Measurements from ENCODE around the gene CSNK1E.

CSNK1E gene

DNA sequence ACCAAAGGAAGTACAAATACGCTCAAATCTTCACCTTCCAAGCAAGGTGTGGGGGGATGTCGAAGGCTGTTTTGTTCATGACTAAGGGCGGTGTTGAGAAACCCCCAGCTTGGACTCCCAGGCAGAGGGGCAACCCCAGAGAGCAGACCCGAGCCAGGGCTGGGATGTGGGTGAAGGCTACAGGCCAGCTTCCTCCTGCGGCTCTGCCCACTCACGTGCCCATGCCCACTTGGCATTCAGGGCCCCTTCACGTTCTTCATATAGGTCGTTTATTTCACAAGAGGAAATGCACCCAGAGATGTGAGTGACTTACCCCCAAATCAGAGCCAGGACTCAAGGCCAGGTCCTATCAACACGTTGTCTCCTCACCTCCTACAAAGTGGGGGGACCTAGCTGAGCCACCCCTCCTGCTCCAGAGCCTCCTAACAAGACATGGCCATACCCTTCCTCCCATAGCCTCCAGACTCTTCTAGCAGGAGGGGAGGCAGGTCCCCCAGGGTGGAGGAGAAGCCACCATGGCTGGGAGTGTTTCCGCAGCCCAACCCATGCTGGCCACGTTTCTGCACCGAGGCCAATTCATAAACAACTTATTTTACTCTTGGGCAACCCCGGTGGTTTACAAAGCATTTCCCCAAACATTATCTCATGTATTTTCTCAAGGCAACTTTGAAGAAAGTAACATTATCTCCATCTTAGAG lies 66.4 kb downstream of the CSNK1E start:
- no peaks in the 10 kb centered on the region for H3K27me3 ChIP-seq (ENCODE audit: control insufficient read depth, insufficient read depth, low read length, poor library complexity, severe bottlenecking)
- H3K4me3 ChIP-seq (ENCODE audit: insufficient read depth, low read depth, low read length) = no peak overlapping the region
- no peaks in the 10 kb centered on the region for H3K4me1 ChIP-seq (ENCODE audit: control insufficient read depth, insufficient read depth, low read length)
- H3K36me3 ChIP-seq (ENCODE audit: control insufficient read depth, insufficient read depth, low read length) = no peaks in the 10 kb centered on the region
- no peak overlapping the region for H3K27ac ChIP-seq (ENCODE audit: insufficient read depth, low read depth, low read length, poor library complexity, severe bottlenecking)
- 94 to 96% methylated on average over 13 of the region's 13 CpGs for WGBS, 2 experiments
- H3K9me3 ChIP-seq (ENCODE audit: control insufficient read depth, low read length) = no peaks in the 10 kb centered on the region

DNA sequence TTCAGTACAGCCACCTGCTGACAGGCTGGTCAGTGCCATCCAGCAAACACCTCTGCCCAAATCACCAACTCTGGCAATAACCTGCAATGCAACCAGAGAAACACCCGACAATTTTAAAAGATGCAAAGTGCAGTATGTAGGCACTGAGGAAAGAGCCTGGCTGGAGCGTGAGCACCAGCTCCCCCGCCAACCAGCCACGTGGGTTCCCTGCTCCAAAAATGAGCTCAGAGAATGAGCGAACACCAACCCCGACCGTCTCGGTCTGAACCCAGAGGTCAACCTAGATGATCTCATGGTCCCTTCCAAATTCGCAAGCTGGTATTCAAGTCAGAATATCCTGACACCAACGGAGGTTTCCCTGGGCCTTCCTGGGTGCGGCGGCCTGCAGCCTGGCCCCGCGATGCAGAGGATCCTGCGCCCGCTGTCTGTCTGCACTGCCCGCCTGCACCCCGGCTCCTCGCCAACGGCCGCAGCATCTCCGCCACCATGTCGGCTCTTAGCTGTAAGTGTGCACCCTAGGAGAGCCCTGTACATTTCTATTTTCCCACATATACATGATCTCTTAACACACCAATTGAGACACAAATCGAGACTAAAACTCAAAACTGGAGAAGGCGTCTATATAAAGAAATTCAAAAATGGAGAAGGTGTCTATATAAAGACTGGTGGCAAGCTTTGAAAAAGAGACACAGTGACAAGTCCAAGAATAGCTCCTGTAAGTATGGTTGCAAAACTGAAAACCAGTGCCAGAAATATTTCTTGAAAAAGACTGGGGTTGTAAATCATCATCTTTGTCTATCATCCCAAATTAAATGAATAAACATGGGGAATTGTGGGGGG lies 67.2 kb downstream of the CSNK1E start:
- WGBS, 2 experiments = 93 to 94% methylated on average over 25 of the region's 25 CpGs
- no peaks in the 10 kb centered on the region for H3K36me3 ChIP-seq (ENCODE audit: control insufficient read depth, insufficient read depth, low read length)
- no peaks in the 10 kb centered on the region for H3K9me3 ChIP-seq (ENCODE audit: control insufficient read depth, low read length)
- H3K27me3 ChIP-seq (ENCODE audit: control insufficient read depth, insufficient read depth, low read length, poor library complexity, severe bottlenecking) = no peaks in the 10 kb centered on the region
- no peak overlapping the region for H3K4me3 ChIP-seq (ENCODE audit: insufficient read depth, low read depth, low read length)
- H3K4me1 ChIP-seq (ENCODE audit: control insufficient read depth, insufficient read depth, low read length) = no peaks in the 10 kb centered on the region
- no peak overlapping the region for H3K27ac ChIP-seq (ENCODE audit: insufficient read depth, low read depth, low read length, poor library complexity, severe bottlenecking)

DNA sequence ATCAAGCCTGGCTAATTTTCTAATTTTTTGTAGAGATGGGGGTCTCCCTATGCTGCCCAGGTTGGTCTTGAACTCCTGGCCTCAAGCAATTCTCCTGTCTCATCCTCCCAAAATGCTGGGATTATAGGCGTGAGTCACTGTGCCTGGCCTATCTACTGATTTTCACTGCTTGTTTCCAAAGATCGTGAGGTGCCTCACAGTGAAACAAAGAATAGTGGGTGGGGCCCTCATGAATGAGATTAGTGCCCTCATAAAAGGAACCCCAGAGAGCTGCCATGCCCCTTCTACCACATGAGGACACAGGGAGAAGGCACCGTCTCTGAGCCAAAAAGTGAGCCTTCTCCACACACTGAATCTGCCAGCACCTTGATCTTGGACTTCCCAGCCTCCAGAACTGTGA lies 67.9 kb downstream of the CSNK1E start:
- H3K4me1 ChIP-seq (ENCODE audit: control insufficient read depth, insufficient read depth, low read length) = no peaks in the 10 kb centered on the region
- no peak overlapping the region for H3K4me3 ChIP-seq (ENCODE audit: insufficient read depth, low read depth, low read length)
- WGBS, 2 experiments = 64 to 76% methylated on average over 3 of the region's 3 CpGs
- no peaks in the 10 kb centered on the region for H3K9me3 ChIP-seq (ENCODE audit: control insufficient read depth, low read length)
- H3K27me3 ChIP-seq (ENCODE audit: control insufficient read depth, insufficient read depth, low read length, poor library complexity, severe bottlenecking) = no peaks in the 10 kb centered on the region
- no peak overlapping the region for H3K27ac ChIP-seq (ENCODE audit: insufficient read depth, low read depth, low read length, poor library complexity, severe bottlenecking)
- H3K36me3 ChIP-seq (ENCODE audit: control insufficient read depth, insufficient read depth, low read length) = no peaks in the 10 kb centered on the region

DNA sequence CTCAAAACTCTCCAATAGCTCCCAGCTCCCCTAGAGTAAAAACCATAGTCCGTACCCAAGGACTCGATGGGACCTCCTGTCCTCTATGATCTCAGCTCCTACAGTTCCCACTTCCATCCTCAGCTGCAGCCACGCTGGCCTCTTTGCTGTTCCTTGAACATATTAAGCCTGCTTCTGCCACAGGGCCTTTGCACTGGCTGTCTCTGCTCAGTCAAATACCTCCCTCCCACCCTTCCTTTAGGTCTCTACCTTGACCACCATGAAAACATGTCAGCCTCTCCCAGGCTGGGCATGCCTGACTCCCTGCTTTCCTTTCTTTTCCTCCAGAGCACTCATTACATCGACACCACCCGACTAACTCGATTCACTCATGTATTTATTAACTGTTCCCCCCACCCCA lies 69.0 kb downstream of the CSNK1E start:
- Histone ChIP-seq H3K4me1 (ENCODE audit: control insufficient read depth, insufficient read depth, low read length) (peaks cover 7% of the 10 kb centered on the region), H3K27ac (ENCODE audit: insufficient read depth, low read depth, low read length, poor library complexity, severe bottlenecking) (no peak overlapping the region), H3K9me3 (ENCODE audit: control insufficient read depth, low read length) (no peaks in the 10 kb centered on the region), H3K4me3 (ENCODE audit: insufficient read depth, low read depth, low read length) (no peak overlapping the region), H3K27me3 (ENCODE audit: control insufficient read depth, insufficient read depth, low read length, poor library complexity, severe bottlenecking) (no peaks in the 10 kb centered on the region), H3K36me3 (ENCODE audit: control insufficient read depth, insufficient read depth, low read length) (no peaks in the 10 kb centered on the region)
- 95 to 97% methylated on average over 6 of the region's 6 CpGs for WGBS, 2 experiments

DNA sequence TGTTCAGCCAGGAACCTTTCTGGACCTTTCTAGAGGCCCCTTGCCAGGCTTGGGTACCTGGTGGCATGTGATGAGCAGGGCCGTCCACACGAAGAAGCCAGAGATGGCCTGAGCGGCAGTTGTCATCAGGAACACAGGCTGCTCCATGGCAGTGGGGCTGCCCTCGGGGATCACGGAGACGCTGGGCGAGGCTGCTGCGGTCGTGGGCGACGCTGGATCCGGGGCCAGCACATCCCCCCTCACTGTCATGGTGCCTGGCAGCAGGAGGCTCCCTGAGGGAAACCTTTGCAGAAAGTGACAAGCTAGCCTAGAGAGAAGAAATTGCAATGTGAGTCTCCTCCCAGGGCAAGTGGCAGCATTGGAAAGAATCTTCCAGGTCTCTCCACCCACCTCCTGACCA lies 69.5 kb downstream of the CSNK1E start:
- Histone ChIP-seq H3K4me1 (ENCODE audit: control insufficient read depth, insufficient read depth, low read length) (peaks cover 12% of the 10 kb centered on the region), H3K36me3 (ENCODE audit: control insufficient read depth, insufficient read depth, low read length) (no peaks in the 10 kb centered on the region), H3K27me3 (ENCODE audit: control insufficient read depth, insufficient read depth, low read length, poor library complexity, severe bottlenecking) (no peaks in the 10 kb centered on the region), H3K27ac (ENCODE audit: insufficient read depth, low read depth, low read length, poor library complexity, severe bottlenecking) (no peak overlapping the region), H3K9me3 (ENCODE audit: control insufficient read depth, low read length) (no peaks in the 10 kb centered on the region), H3K4me3 (ENCODE audit: insufficient read depth, low read depth, low read length) (no peak overlapping the region)
- WGBS, 2 experiments = 97 to 98% methylated on average over 12 of the region's 12 CpGs

DNA sequence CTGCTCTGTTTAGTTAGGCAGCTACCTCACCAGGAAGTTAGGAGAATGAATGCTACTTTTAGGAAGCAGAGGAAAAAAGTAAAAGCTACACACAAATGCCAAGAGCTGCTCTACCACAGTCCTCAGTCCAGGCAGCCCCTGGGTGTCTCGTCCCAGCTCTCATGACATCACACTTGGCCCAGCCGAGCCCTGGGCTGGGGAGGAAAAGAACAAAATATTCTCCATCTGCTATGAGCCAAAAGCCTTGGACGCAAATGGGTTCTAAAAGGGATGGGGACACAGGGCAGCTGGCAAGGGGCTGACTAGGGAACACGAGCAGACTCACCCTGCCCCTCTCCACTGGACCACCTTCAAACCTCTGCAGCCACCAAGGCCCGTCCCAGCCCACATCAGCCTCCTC lies 70.5 kb downstream of the CSNK1E start:
- no peak overlapping the region for H3K27ac ChIP-seq (ENCODE audit: insufficient read depth, low read depth, low read length, poor library complexity, severe bottlenecking)
- H3K36me3 ChIP-seq (ENCODE audit: control insufficient read depth, insufficient read depth, low read length) = no peaks in the 10 kb centered on the region
- peaks cover 12% of the 10 kb centered on the region for H3K4me1 ChIP-seq (ENCODE audit: control insufficient read depth, insufficient read depth, low read length)
- H3K9me3 ChIP-seq (ENCODE audit: control insufficient read depth, low read length) = no peaks in the 10 kb centered on the region
- H3K27me3 ChIP-seq (ENCODE audit: control insufficient read depth, insufficient read depth, low read length, poor library complexity, severe bottlenecking) = no peaks in the 10 kb centered on the region
- WGBS, 2 experiments = 92% methylated on average over 5 of the region's 5 CpGs
- no peak overlapping the region for H3K4me3 ChIP-seq (ENCODE audit: insufficient read depth, low read depth, low read length)

DNA sequence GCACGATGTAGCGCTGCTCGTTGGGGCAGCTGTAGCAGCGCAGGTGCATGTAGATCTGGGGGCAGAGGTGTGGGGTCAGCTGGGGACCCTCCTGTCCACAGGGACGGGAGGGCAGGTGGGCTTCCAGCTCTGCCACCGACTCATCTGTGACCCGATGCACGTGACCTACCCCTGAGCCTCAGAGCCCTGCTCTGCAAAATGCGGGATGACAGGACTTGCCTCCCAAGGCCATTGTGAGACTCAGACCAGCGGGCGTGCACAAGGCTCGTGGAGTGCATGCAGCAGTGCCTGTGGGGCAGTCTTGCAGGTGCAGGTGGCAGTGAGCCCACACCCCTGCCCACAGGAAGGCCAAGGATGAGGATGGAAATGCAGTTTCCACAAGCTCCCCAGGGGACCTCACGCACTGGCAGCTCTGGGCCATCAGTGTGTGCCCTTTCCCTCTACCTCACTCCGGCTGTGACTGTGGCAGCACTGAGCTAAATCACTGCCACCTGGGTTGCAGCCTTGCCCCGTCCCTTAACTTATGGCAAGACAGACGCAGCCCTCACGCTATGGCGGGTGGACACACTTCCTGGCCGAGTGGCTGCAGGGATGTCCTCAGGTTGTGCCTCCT lies 71.1 kb downstream of the CSNK1E start:
- 93 to 95% methylated on average over 19 of the region's 19 CpGs for WGBS, 2 experiments
- H3K36me3 ChIP-seq (ENCODE audit: control insufficient read depth, insufficient read depth, low read length) = no peaks in the 10 kb centered on the region
- no peaks in the 10 kb centered on the region for H3K9me3 ChIP-seq (ENCODE audit: control insufficient read depth, low read length)
- H3K4me1 ChIP-seq (ENCODE audit: control insufficient read depth, insufficient read depth, low read length) = peaks cover 13% of the 10 kb centered on the region
- H3K27me3 ChIP-seq (ENCODE audit: control insufficient read depth, insufficient read depth, low read length, poor library complexity, severe bottlenecking) = no peaks in the 10 kb centered on the region
- no peak overlapping the region for H3K27ac ChIP-seq (ENCODE audit: insufficient read depth, low read depth, low read length, poor library complexity, severe bottlenecking)
- H3K4me3 ChIP-seq (ENCODE audit: insufficient read depth, low read depth, low read length) = no peak overlapping the region

DNA sequence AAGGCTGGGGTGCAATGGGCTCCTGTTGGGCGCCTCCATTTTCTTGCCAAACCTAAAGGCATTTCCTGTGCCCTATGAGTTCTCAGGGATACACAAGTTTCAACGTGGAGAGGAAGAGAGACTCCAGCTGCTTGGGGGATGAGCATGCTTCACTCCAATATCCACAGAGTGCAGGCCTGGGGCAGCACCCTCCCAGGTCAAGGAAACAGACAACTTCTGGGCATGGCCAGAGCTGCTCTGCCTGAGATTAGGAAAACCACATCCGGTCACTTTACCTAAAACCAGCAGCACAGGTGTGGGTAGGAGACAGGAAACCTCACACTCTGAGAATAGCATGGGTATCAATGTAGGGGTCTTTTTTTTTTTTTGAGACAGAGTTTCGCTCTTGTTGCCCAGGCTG lies 73.1 kb downstream of the CSNK1E start:
- no peaks in the 10 kb centered on the region for H3K9me3 ChIP-seq (ENCODE audit: control insufficient read depth, low read length)
- no peak overlapping the region for H3K4me3 ChIP-seq (ENCODE audit: insufficient read depth, low read depth, low read length)
- 86 to 92% methylated on average over 4 of the region's 4 CpGs for WGBS, 2 experiments
- H3K4me1 ChIP-seq (ENCODE audit: control insufficient read depth, insufficient read depth, low read length) = peaks cover 21% of the 10 kb centered on the region
- H3K27ac ChIP-seq (ENCODE audit: insufficient read depth, low read depth, low read length, poor library complexity, severe bottlenecking) = no peak overlapping the region
- H3K36me3 ChIP-seq (ENCODE audit: control insufficient read depth, insufficient read depth, low read length) = no peaks in the 10 kb centered on the region
- no peaks in the 10 kb centered on the region for H3K27me3 ChIP-seq (ENCODE audit: control insufficient read depth, insufficient read depth, low read length, poor library complexity, severe bottlenecking)

DNA sequence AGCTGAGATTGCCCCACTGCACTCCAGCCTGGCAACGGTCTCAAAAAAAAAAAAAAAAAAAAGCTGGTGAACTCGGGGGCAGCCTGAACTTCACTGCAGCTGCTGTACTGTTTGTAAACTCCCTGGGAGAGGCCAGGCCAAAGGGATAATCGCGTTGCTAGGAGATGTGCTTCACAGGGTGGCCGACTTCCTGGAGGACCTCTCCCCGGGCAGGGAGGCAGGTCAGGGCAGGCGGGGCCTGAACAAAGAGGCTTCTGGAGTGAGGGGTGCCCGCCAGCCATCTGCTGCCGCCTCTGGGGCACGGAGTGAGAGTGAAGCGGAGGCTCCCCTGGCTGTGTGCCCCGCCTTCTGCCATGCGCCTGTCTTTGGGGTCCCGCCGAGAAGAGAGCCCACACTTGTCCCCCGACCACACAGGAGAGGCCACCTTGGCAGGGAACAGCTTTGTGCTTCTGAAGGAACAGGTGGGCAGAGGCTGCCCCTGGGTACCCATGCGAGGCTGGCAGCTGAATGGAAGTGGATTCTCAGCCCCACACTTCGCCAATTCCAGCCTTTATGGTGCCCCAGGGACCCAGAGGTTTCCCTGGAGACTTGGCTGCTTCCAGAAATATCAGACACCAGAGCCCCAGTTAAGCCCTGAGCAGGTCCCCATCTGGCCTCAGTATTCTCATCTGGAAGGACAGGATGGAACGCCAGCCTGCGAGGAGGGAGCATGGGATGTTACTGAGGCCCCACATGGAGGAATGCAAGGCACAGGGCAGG lies 74.0 kb downstream of the CSNK1E start:
- H3K4me3 ChIP-seq (ENCODE audit: insufficient read depth, low read depth, low read length) = no peak overlapping the region
- H3K27ac ChIP-seq (ENCODE audit: insufficient read depth, low read depth, low read length, poor library complexity, severe bottlenecking) = peak overlapping the region; percentile 30
- 71% methylated on average over 20 of the region's 20 CpGs for WGBS, 2 experiments
- H3K9me3 ChIP-seq (ENCODE audit: control insufficient read depth, low read length) = no peaks in the 10 kb centered on the region
- H3K36me3 ChIP-seq (ENCODE audit: control insufficient read depth, insufficient read depth, low read length) = no peaks in the 10 kb centered on the region
- H3K27me3 ChIP-seq (ENCODE audit: control insufficient read depth, insufficient read depth, low read length, poor library complexity, severe bottlenecking) = no peaks in the 10 kb centered on the region
- H3K4me1 ChIP-seq (ENCODE audit: control insufficient read depth, insufficient read depth, low read length) = peaks cover 21% of the 10 kb centered on the region
